Parathyroid adenoma (tissue), 2 donors: ENCODE data around the gene ALDH8A1.
A peak's percentile ranks its signal among the peaks of the same experiment; 100 is the strongest.

ENCODE experiments used
- H2AFZ ChIP-seq: fragments of 300-600 bp; sonication (generic); one replicate; pipeline ENCODE4 v1.7.0; 2017; ENCODE audit warnings: antibody characterized with exemption, mild to moderate bottlenecking
- H3K27ac ChIP-seq: fragments of 300-600 bp; sonication (generic); one replicate; pipeline ENCODE4 v1.7.0; 2017
- H3K27me3 ChIP-seq: fragments of 300-600 bp; sonication (generic); one replicate; pipeline ENCODE4 v1.7.0; 2017; ENCODE audit warnings: low read length; ENCODE audit not compliant: control insufficient read depth, insufficient read depth
- H3K36me3 ChIP-seq: fragments of 300-600 bp; sonication (generic); one replicate; pipeline ENCODE4 v1.7.0; 2017; ENCODE audit warnings: low read length; ENCODE audit not compliant: control insufficient read depth, insufficient read depth
- H3K4me1 ChIP-seq: fragments of 300-600 bp; sonication (generic); one replicate; pipeline ENCODE4 v1.7.0; 2017; ENCODE audit warnings: control low read depth
- H3K4me2 ChIP-seq: fragments of 300-600 bp; sonication (generic); one replicate; pipeline ENCODE4 v1.7.0; 2017; ENCODE audit warnings: low read length
- H3K4me3 ChIP-seq: fragments of 300-600 bp; sonication (generic); one replicate; pipeline ENCODE4 v1.7.0; 2017; ENCODE audit warnings: low read depth, low read length
- H3K79me2 ChIP-seq: fragments of 300-600 bp; sonication (generic); one replicate; pipeline ENCODE4 v1.7.0; 2017; ENCODE audit warnings: control low read depth
- H3K9ac ChIP-seq: fragments of 300-600 bp; sonication (generic); one replicate; pipeline ENCODE4 v1.7.0; 2017; ENCODE audit warnings: mild to moderate bottlenecking
- H3K9me3 ChIP-seq: fragments of 300-600 bp; sonication (generic); one replicate; pipeline ENCODE4 v1.7.0; 2017; ENCODE audit warnings: low read length; ENCODE audit not compliant: control insufficient read depth
- CTCF ChIP-seq: fragments of 300-600 bp; sonication (generic); IDR thresholded peaks from one replicate; pipeline ENCODE4 v1.7.0; 2017; ENCODE audit warnings: antibody characterized with exemption, mild to moderate bottlenecking
- donor health status: primary hyperparathyroidism.

The ALDH8A1 gene

DNA sequence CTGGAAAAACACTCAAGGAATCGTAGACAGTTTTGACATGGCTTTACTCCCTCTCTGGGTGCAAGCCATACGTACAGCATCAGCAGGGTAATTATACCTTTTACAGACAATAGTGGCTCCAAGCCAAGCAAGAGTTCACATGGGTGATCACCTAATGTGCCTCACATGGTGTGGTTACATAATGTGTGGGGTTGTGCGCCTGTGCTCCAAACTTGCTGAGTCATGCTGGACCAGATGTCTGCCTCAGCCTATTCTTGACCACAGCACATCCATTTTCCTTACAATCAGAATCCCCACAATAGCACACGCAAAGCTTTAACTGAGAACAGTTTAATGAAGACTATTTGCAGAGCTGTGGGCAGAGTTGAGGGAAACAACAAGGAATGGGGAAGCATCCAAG is 74.5 kb downstream of the ALDH8A1 start:
- Histone ChIP-seq H3K4me2 (no peak overlapping the region), H3K9ac (no peak overlapping the region), H3K27me3 (no peaks in the 10 kb centered on the region), H3K9me3 (no peaks in the 10 kb centered on the region), H3K4me3 (no peak overlapping the region), H3K27ac (no peak overlapping the region), H3K36me3 (no peaks in the 10 kb centered on the region), H3K79me2 (no peaks in the 10 kb centered on the region), H2AFZ (no peak overlapping the region), H3K4me1 (no peaks in the 10 kb centered on the region)
- no peak for TF ChIP-seq CTCF

GRCh38 chr6:134873500-134874388 is 76.2 kb downstream of the ALDH8A1 start:
- no peaks in the 10 kb centered on the region for H3K36me3 ChIP-seq
- no peak overlapping the region for H3K9ac ChIP-seq
- H2AFZ ChIP-seq = no peak overlapping the region
- H3K4me3 ChIP-seq = no peak overlapping the region
- H3K27ac ChIP-seq = no peak overlapping the region
- no peaks in the 10 kb centered on the region for H3K4me1 ChIP-seq
- H3K4me2 ChIP-seq = no peak overlapping the region
- no peaks in the 10 kb centered on the region for H3K27me3 ChIP-seq
- no peaks in the 10 kb centered on the region for H3K79me2 ChIP-seq
- TF ChIP-seq CTCF = no peak
- no peaks in the 10 kb centered on the region for H3K9me3 ChIP-seq

- Histone ChIP-seq H3K36me3 (no peaks in the 10 kb centered on the region), H3K79me2 (no peaks in the 10 kb centered on the region), H3K4me2 (no peak overlapping the region), H3K4me3 (no peak overlapping the region), H2AFZ (peak overlapping the region; percentile 9), H3K27me3 (no peaks in the 10 kb centered on the region), H3K4me1 (no peaks in the 10 kb centered on the region), H3K9me3 (no peaks in the 10 kb centered on the region), H3K27ac (no peak overlapping the region), H3K9ac (no peak overlapping the region)
- TF ChIP-seq CTCF = no peak
These were observed 79.0 kb downstream of the ALDH8A1 start for GRCh38 chr6:134870677-134871498.

DNA sequence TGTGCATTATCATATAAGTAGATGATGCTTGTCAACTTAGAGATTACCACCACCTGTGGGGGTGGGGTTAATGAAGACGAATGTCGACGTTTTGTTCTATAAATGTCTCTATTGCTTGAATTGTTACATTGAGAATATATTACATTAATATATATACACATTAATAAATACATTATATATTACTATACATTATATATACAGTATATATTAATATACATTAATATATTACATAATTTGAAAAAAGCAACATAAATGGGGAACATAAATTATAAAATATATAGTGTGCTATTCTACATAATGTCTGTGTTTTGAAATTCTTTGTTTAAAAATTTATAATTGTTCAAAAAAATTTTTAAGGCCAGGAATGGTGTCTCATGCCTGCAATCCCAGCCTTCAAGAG is 81.1 kb downstream of the ALDH8A1 start:
- Histone ChIP-seq H3K4me3 (no peak overlapping the region), H3K79me2 (no peaks in the 10 kb centered on the region), H3K27ac (no peak overlapping the region), H3K9ac (no peak overlapping the region), H3K4me2 (no peak overlapping the region), H3K27me3 (no peaks in the 10 kb centered on the region), H3K9me3 (no peaks in the 10 kb centered on the region), H3K36me3 (no peaks in the 10 kb centered on the region), H3K4me1 (peaks cover 3% of the 10 kb centered on the region), H2AFZ (no peak overlapping the region)
- no peak for TF ChIP-seq CTCF
